ENCODE data around the gene MVD. TPM values are rescaled to one million over a fixed set of nuclear protein-coding genes. Genes with fewer than 3 reads are reported as not detected.

Gene MVD
- total RNA-seq, 1 experiment from 2014 or later = 28.1 TPM

DNA sequence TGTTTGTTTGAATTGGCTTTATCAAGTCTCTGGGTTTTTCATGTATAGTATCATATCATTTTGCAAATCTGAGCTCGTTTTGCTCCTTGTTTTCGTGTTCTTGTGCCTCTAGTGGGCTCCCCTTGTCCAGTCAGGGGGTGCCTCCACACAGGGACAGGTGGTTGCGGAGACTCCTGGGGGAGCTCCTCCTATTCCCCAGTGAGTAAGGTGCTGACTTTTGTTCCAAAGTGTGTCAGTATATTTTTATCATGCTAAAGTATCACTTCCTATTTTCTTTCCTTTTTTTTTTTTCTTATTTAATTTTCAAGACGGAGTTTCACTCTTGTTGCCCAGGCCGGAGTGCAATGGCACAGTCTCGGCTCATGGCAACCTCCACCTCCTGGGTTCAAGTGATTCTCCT, 54.8 kb downstream of the MVD start:
- DNase-seq (ENCODE audit: low spot score) = no peak

DNA sequence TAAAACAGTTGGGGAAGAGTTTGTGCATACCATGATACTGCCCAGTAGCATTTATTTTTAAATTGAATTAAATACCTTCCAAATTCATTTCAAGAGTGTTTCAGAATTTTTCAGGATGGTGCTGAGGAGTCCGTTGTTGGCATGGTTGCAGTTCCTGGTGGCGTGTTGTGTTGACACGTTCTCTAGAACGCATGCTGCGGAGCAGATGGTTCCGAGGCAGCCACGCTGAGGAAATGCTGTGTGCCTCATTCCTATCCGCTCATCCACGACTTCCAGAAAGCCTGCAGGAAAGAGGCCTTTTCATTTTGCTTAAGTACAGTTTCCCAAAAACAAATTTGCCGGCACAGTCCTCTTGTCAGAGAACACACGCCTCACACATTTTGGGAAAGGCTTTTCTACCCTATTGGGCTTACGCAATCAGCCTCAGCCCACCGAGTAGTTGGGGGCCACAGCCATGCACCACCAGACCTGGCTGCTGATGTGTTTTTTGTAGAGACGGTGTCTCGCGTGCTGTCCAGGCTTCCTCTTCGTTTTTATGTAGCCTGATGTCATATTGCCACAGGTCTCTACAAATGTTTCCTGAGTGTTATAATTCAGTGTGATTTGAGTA, 56.6 kb downstream of the MVD start:
- no peak for DNase-seq (ENCODE audit: low spot score)

DNA sequence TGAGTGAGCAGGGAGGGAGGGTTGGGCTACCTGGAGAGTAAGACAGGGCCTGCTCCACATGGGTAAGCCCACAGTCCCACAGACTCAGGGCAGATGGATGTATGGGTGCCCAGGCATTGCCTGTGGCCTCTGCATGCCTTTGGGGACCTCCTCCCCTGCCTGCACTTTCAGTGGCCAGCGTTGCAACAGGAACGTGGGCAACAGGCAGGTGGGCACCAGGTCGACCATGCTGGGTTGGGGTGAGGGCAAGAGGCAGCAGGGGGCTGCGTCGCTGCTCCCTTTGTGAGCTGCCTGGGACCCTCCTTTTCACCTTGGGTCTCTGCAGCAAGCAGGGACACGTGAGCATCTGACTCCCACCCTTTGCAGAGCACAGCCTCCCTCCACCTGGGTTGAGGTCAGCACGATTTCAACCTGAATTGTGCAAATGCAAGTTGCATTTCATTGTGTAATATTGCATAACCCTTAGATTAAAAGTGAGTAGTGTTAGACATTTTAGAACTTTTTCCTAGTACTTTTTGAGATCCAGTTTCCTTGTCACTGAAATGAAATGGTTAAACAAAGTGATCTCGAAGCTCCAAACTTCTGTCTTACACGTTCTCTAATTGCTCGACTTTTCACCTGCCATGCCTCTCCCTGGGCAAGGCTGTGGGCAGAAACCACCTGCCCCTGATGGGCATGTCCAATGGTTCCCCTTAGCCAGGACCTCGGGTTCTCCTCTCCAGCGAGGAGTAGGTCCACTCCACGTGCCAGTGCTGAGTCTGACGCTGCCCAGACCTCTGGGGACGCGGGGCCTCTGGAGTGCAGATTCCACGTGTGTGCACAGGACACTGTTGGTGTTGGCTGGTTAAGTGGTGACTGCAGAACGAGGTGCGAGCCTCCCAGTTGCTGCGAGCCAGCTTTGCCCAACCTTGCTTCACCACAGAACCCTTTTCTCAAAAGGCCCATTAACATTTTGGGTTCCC, 57.4 kb downstream of the MVD start:
- no peak for DNase-seq (ENCODE audit: low spot score)

DNA sequence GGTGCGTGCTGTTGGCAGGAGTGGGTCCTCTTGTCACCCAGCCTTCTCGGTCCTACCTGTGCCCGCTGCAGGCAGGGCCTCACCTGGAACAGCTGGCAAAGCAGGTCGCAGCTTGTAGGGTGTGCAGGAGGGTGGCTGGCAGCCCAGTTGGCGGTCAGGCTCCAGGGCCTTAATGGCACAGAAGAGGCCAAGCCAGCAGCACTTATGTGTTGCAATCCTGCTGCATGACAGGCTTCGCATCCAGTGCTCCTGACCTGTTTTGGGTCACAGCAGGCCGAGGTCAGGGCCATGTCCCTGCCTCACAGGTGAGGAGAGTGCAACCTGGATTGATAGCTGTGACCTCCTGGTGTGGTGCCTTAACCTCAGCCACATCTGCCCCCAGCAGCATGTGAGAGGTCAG, 60.8 kb downstream of the MVD start:
- no peak for DNase-seq (ENCODE audit: low spot score)

Other genes with a start within 250 kb of the MVD start
- gene ZFPM1, start 209.8 kb downstream of the MVD start, total RNA-seq (2014; rRNA removed; shearing (Covaris generic)) = 0.29 and 0.86 TPM in 2 replicates
- 6.4 and 10.6 TPM in 2 replicates for gene ZC3H18, start 92.7 kb downstream of the MVD start, total RNA-seq (2014; rRNA removed; shearing (Covaris generic))
- not detected in 2 replicates for gene IL17C, start 24.5 kb downstream of the MVD start, total RNA-seq (2014; rRNA removed; shearing (Covaris generic))
- gene CYBA, start 12.0 kb downstream of the MVD start, total RNA-seq (2014; rRNA removed; shearing (Covaris generic)) = not detected in 2 replicates
- gene SNAI3, start 23.4 kb upstream of the MVD start, total RNA-seq (2014; rRNA removed; shearing (Covaris generic)) = 0.27 and 0.62 TPM in 2 replicates
- 16.0 and 30.4 TPM in 2 replicates for gene RNF166, start 43.3 kb upstream of the MVD start, total RNA-seq (2014; rRNA removed; shearing (Covaris generic))
- 12.2 and 12.6 TPM in 2 replicates for gene CTU2, start 43.4 kb upstream of the MVD start, total RNA-seq (2014; rRNA removed; shearing (Covaris generic))
- gene PIEZO1, start 122.1 kb upstream of the MVD start, total RNA-seq (2014; rRNA removed; shearing (Covaris generic)) = 35.6 and 47.1 TPM in 2 replicates
- gene CDT1, start 140.7 kb upstream of the MVD start, total RNA-seq (2014; rRNA removed; shearing (Covaris generic)) = 26.4 and 27.0 TPM in 2 replicates
- gene APRT, start 148.8 kb upstream of the MVD start, total RNA-seq (2014; rRNA removed; shearing (Covaris generic)) = 401 and 554 TPM in 2 replicates
- gene GALNS, start 193.9 kb upstream of the MVD start, total RNA-seq (2014; rRNA removed; shearing (Covaris generic)) = 18.2 and 22.7 TPM in 2 replicates
- gene TRAPPC2L, start 194.0 kb upstream of the MVD start, total RNA-seq (2014; rRNA removed; shearing (Covaris generic)) = 50.7 and 54.2 TPM in 2 replicates
- gene PABPN1L, start 203.6 kb upstream of the MVD start, total RNA-seq (2014; rRNA removed; shearing (Covaris generic)) = not detected in 2 replicates

Data from H4 (cell line).